ENCODE measurements around the gene C1orf52. TPM values are rescaled to one million over a fixed set of nuclear protein-coding genes. Genes with fewer than 3 reads are reported as not detected.

C1orf52 gene
- total and polyA plus RNA-seq, 2 of the 13 experiments (the other 11 are each of a cell fraction or from before 2014, with no cell fraction given): 19.4 to 27.4 TPM

GRCh38 chr1:85240643-85241042 is 18.8 kb downstream of the C1orf52 start:
- ATAC-seq (no peak), FAIRE-seq (no peak), DNase-seq (ENCODE audit: low spot score) (no peak)
- Histone ChIP-seq H3K9ac (ENCODE audit: insufficient read depth, low read depth, low read length) (no peak overlapping the region), H3K4me1 (ENCODE audit: insufficient read depth, low read length) (0 out of 2 replicates have a peak, but pooled peaks cover 7% of the 10 kb centered on the region), H3K27ac (ENCODE audit: extremely low read length, insufficient read depth, low read length) (no peak overlapping the region), H2AFZ (ENCODE audit: low read length) (no peak overlapping the region), H4K20me1 (ENCODE audit: insufficient read depth, low read length) (no peaks in the 10 kb centered on the region), H3K27me3 (ENCODE audit: control insufficient read depth in 1 of 2, insufficient read depth in 2 of 2, low read length in 2 of 2) (no peaks in the 10 kb centered on the region), H3K4me2 (ENCODE audit: low read depth, low read length) (no peak overlapping the region), H3K4me3 (replicated peaks in 1 of 3; ENCODE audit: insufficient read depth in 1 of 3, low read depth in 2 of 3, low read length in 3 of 3) (no peak overlapping the region), H3K9me3 (ENCODE audit: low read length) (no peaks in the 10 kb centered on the region), H3K79me2 (ENCODE audit: insufficient read depth, low read length) (no peaks in the 10 kb centered on the region), H3K36me3 (replicated peaks in 1 of 2; ENCODE audit: control insufficient read depth in 1 of 2, insufficient read depth in 2 of 2, low read length in 2 of 2) (no peaks in the 10 kb centered on the region)
- in situ Hi-C loops (cut with HindIII; ENCODE audit: extremely low pct_ligation_motif_present, low pct_unique_long_range_greater_than_20kb) (no loop called here), intact Hi-C loops (cut with micrococcal nuclease; ENCODE audit: unreplicated experiment) (no loop called here)
- ChIA-PET POLR2A (no interaction called here), CTCF (ENCODE audit: low intra/inter-chr PET ratio, low total read pairs) (no interaction called here)
- TF ChIP-seq MAFG (CRISPR knock-in tag; IDR thresholded peaks at IDR 0.05) (no peak), MAF1 (CRISPR knock-in tag; IDR thresholded peaks at IDR 0.05; ENCODE audit: borderline replicate concordance) (no peak), LRRFIP1 (CRISPR knock-in tag; conservative IDR thresholded peaks at IDR 0.05) (no peak), ZNF383 (CRISPR knock-in tag; IDR thresholded peaks at IDR 0.05; ENCODE audit: borderline replicate concordance) (no peak), SRSF9 (IDR thresholded peaks at IDR 0.05; ENCODE audit: borderline replicate concordance, insufficient read depth, low read depth, low read length, poor library complexity, severe bottlenecking) (no peak), IKZF5 (CRISPR knock-in tag; IDR thresholded peaks at IDR 0.05) (no peak), KLF9 (CRISPR knock-in tag; IDR thresholded peaks at IDR 0.05; ENCODE audit: low read depth) (no peak), RXRB (CRISPR knock-in tag; IDR thresholded peaks at IDR 0.05; ENCODE audit: borderline replicate concordance) (no peak), ZNF772 (CRISPR knock-in tag; IDR thresholded peaks at IDR 0.05) (no peak), ZNF512B (CRISPR knock-in tag; IDR thresholded peaks at IDR 0.05; ENCODE audit: borderline replicate concordance) (no peak), TP53 (CRISPR knock-in tag; conservative IDR thresholded peaks at IDR 0.05) (no peak), CREB3 (CRISPR knock-in tag; IDR thresholded peaks at IDR 0.05) (no peak), NCOA5 (CRISPR knock-in tag; IDR thresholded peaks at IDR 0.05) (no peak), ZNF138 (CRISPR knock-in tag; IDR thresholded peaks at IDR 0.05; ENCODE audit: low read depth) (no peak), SP1 (IDR thresholded peaks at IDR 0.05) (no peak), SP1 (CRISPR knock-in tag; IDR thresholded peaks at IDR 0.05) (no peak), NFIC (IDR thresholded peaks at IDR 0.05; ENCODE audit: low read length) (no peak), EED (CRISPR knock-in tag; IDR thresholded peaks at IDR 0.05) (no peak), GPN1 (CRISPR knock-in tag; IDR thresholded peaks at IDR 0.05; ENCODE audit: borderline replicate concordance) (no peak), JUN (CRISPR knock-in tag; IDR thresholded peaks at IDR 0.05) (no peak)
- WGBS (ENCODE audit: low lambda C conversion rate): 5% methylated on average over 1 of the region's 1 CpG
- BruUV-seq (replicated peaks): no TSS peak

Measured in HepG2 (cell line).